Stimulated activated CD8-positive, alpha-beta memory T cell treated with anti-CD3 and anti-CD28 coated beads, Interleukin-7, amount 100 ng/mL, for 1 hour (primary cell): ENCODE data around the gene PFKM.

ENCODE experiments used
- DNase-seq, 2 donors: peaks; one replicate each; pipeline ENCODE4 v3.0.0-alpha.2; 2020; ENCODE audit warnings: low read depth in 2 of 2

Gene PFKM

GRCh38 chr12:48187916-48188695, 68.9 kb downstream of the PFKM start:
- no peak for DNase-seq

DNA sequence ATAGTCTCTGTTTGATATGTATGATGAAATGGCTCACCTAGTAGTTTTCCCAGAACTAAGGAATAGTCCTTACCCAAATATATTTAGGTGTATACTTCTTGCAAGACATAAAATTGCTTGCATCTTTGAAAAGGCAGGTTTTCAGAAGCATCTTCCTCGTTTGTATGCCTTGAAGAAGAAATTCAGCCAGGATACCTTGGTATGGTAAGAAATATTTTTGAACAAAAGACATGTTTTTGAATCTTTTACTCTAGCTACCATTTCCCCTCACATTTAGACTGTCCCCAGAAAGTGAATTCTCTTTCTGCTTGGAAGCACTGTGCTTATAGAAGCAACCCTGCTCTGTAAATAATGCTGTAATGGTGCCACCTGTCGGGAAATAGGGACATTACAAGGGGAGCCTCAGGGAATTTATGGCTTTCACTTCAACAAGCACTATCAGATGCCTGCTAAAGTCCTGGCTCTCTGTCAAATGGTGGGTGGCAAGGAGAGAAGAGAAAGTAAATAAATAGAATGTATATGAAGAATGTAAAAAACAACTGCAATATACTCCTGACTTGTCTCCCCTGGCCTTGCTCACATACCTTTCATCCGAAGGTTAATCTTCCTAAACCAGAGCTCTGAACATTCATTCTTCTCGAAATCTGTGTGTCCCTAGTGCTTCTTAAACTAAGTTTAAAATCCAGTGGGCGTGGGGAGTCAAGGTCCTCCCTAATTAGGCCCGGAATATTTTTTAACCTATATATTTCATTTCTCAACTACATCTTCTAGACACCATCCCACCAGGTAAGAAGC, 70.4 kb downstream of the PFKM start:
- DNase-seq, result peak; percentile 51 to 61

GRCh38 chr12:48191096-48191495, 71.9 kb downstream of the PFKM start:
- no peak for DNase-seq

DNA sequence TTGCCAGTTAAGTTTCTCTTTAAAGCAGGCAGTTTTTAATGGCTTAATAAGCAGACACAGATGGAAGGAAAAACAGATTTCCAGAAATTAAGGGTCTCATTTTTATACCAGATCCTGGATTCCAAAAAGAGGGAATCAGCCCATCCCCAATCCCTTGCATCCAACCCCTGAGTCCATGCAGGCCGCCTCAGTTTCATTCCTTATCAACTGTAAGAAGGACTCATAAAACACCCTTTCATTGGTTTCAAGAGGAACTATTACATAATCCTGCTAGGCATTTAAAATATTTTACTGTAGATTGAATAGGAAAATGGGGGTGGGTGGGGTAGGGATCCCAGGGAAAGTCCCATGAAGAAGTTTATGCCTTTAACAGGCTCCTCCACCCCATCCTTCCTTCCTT, 73.7 kb downstream of the PFKM start:
- DNase-seq, result no peak

DNA sequence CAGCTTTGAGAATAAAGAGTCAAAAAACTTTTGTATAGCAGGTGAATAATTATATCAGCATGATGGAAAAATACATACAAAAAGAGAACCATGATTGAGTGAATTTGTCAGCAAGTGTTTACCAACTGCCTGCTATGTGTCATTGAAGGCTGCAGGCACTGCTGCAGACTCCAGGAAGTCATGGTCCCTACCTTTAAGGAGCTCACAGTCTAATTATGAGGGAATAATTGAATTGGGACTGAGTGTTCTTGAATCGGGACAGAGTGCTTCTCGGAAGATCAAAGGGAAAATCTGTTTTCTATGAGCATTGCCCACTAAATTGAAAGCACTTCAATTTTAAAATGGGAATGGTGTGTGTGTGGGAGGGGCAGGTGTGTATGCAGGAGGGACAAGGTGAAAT, 74.5 kb downstream of the PFKM start:
- DNase-seq, result no peak

DNA sequence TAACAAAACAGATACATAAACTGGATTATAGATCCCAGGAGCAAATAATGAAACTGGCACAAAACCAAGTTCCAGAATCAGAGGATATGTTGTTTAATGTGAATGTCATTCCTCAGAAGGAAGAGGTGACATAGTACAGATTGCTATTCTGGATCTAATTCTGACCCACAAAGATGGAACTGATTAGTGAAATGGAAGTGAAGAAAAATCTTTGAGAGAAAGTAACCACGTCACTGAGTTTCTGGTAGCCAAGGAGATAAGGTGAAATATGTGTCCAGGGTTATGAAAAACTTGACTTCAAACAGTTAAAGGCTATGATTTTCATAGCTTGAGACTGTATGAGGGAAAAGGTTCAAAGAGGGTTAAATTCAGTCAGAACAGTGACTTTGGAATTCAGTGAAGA, 75.6 kb downstream of the PFKM start:
- DNase-seq, result no peak
